Lower leg skin (tissue), 3 donors: ENCODE results near the gene LUM.

Experiments
- POLR2A ChIP-seq, 2 donors: fragments of 450-650 bp; IDR thresholded peaks; one replicate each; pipeline ENCODE4 v1.6.1; 2016 to 2017; ENCODE audit warnings: antibody characterized with exemption in 2 of 2, mild to moderate bottlenecking in 1 of 2, moderate library complexity in 1 of 2
- TF ChIP-seq, protein P1 (sequence below), 3 donors: fragments of 450-650 bp; IDR thresholded peaks; one replicate each; pipeline ENCODE4 v1.5.1; 2016; ENCODE audit warnings: antibody characterized with exemption in 3 of 3, mild to moderate bottlenecking in 3 of 3, moderate library complexity in 2 of 3

DNA sequence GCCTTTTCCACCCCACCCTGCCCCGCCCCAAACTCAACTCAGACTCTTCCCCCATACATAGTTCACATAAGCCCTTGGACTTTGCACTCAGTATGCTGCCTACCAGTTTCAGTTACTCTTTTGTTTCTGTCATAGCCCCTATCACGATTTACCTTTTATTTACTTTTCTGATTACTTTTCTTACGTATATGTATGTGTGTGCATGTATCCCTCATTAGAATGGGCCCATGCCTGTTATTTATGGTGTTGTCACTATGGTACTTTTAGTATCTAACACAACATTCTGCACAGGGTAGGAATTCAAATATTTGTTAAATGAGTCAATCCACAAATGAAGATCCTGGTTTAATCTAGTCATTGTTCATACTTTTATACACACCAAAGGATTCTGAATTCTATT is 16.5 kb upstream of the LUM start:
- TF ChIP-seq, protein P1, sequence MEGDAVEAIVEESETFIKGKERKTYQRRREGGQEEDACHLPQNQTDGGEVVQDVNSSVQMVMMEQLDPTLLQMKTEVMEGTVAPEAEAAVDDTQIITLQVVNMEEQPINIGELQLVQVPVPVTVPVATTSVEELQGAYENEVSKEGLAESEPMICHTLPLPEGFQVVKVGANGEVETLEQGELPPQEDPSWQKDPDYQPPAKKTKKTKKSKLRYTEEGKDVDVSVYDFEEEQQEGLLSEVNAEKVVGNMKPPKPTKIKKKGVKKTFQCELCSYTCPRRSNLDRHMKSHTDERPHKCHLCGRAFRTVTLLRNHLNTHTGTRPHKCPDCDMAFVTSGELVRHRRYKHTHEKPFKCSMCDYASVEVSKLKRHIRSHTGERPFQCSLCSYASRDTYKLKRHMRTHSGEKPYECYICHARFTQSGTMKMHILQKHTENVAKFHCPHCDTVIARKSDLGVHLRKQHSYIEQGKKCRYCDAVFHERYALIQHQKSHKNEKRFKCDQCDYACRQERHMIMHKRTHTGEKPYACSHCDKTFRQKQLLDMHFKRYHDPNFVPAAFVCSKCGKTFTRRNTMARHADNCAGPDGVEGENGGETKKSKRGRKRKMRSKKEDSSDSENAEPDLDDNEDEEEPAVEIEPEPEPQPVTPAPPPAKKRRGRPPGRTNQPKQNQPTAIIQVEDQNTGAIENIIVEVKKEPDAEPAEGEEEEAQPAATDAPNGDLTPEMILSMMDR (IDR thresholded peaks at IDR 0.05), result no peak
- no peak for TF ChIP-seq POLR2A (IDR thresholded peaks at IDR 0.05)
